T-cell (primary cell): ENCODE measurements around the gene HAUS7. TPM values are rescaled to one million over a fixed set of nuclear protein-coding genes. Genes with fewer than 3 reads are reported as not detected.

ENCODE experiments used
- ATAC-seq, 4 experiments: fragments of 200-7000 bp in 3 of 4; fragments of 150-1000 bp in 1 of 4; cut with Tn5 transposase; replicated peaks in 1 of 4; 1 replicate in 3 of 4; 2 replicates in 1 of 4; pipeline ENCODE4 v1.10.0; 2021; ENCODE audit warnings: moderate library complexity in 3 of 4, mild to moderate bottlenecking in 2 of 4, moderate number of reproducible peaks in 1 of 4
- CTCF ChIA-PET, 2 donors: fragments of 300-600 bp; sonication (Branson Sonifier 250); formaldehyde crosslinking; loops; one replicate each; lab custom pipeline; 2022; ENCODE audit warnings: antibody characterized with exemption in 2 of 2; lab: Charles Lee
- POLR2A ChIA-PET, 2 donors: fragments of 300-600 bp; sonication (Branson Sonifier 250); formaldehyde crosslinking; loops; one replicate each; lab custom pipeline; 2022; ENCODE audit warnings: antibody characterized with exemption in 2 of 2; lab: Charles Lee
- DNase-seq, 35 experiments: peaks; one replicate each; pipeline versions ENCODE4 v3.0.0 to v3.0.0-alpha.2; 2013 to 2023
- H3K27ac ChIP-seq: one replicate; pipeline ENCODE4 v1.5.1; 2013; ENCODE audit warnings: low read length
- H3K27me3 ChIP-seq, 2 experiments: replicated peaks in 1 of 2; 1 replicate in 1 of 2; 2 replicates in 1 of 2; pipeline versions ENCODE4 v1.6.1 to v1.7.0; 2013; ENCODE audit warnings: low read length in 1 of 2, mixed read lengths in 1 of 2; ENCODE audit not compliant: control insufficient read depth in 2 of 2, insufficient read depth in 2 of 2; ENCODE audit errors: extremely low read depth in 1 of 2
- H3K36me3 ChIP-seq, 2 donors: 1 replicate in 1 of 2; 2 replicates in 1 of 2; pipeline versions ENCODE4 v1.6.1 to v1.7.0; 2013; ENCODE audit warnings: low read length in 1 of 2; ENCODE audit not compliant: control insufficient read depth in 2 of 2, insufficient read depth in 1 of 2; ENCODE audit errors: extremely low read depth in 1 of 2
- H3K4me1 ChIP-seq, 2 experiments: 1 replicate in 1 of 2; 2 replicates in 1 of 2; pipeline versions ENCODE4 v1.6.1 to v1.7.0; 2013; ENCODE audit warnings: low read length in 2 of 2, mixed read lengths in 1 of 2; ENCODE audit not compliant: insufficient read depth in 2 of 2, control insufficient read depth in 1 of 2; ENCODE audit errors: extremely low read depth in 1 of 2
- H3K4me3 ChIP-seq, 2 donors: 1 replicate in 1 of 2; 2 replicates in 1 of 2; pipeline versions ENCODE4 v1.5.1 to v1.7.0; 2013; ENCODE audit warnings: mild to moderate bottlenecking in 2 of 2, low read length in 1 of 2, moderate library complexity in 1 of 2; ENCODE audit not compliant: control insufficient read depth in 1 of 2; ENCODE audit errors: extremely low read depth in 1 of 2
- H3K9me3 ChIP-seq: 2 replicates; pipeline ENCODE4 v1.7.0; 2013
- H3K27ac Mint-ChIP-seq, 2 donors: one replicate each; pipeline ENCODE4 v1.8.0; 2020 to 2021; ENCODE audit warnings: mild to moderate bottlenecking in 2 of 2, mixed read lengths in 2 of 2
- H3K27me3 Mint-ChIP-seq, 2 donors: one replicate each; pipeline ENCODE4 v1.8.0; 2021 to 2022; ENCODE audit warnings: mixed read lengths in 2 of 2
- H3K36me3 Mint-ChIP-seq: one replicate; pipeline ENCODE4 v1.8.0; 2021; ENCODE audit warnings: mixed read lengths
- H3K4me1 Mint-ChIP-seq, 3 donors: one replicate each; pipeline ENCODE4 v1.8.0; 2020 to 2022; ENCODE audit warnings: mixed read lengths in 3 of 3, mild to moderate bottlenecking in 1 of 3
- H3K4me3 Mint-ChIP-seq, 3 donors: one replicate each; pipeline ENCODE4 v1.8.0; 2020 to 2022; ENCODE audit warnings: mild to moderate bottlenecking in 3 of 3, mixed read lengths in 3 of 3, moderate library complexity in 3 of 3
- H3K9me3 Mint-ChIP-seq, 3 donors: one replicate each; pipeline ENCODE4 v1.8.0; 2020 to 2022; ENCODE audit warnings: mixed read lengths in 3 of 3
- WGBS: methylation state at CpG from one replicate; pipeline ENCODE4 v1.1.5; 2013; ENCODE audit warnings: missing lambda C conversion rate; ENCODE audit not compliant: insufficient coverage; 5-methylcytosine and 5-hydroxymethylcytosine counted together
- total RNA-seq, 35 experiments: library from RNA in 6 of 35; stranded (reverse) in 6 of 35; fragments of 120-200 nt in 1 of 35; gene quantifications; one replicate each; pipeline versions ENCODE4 v1.2.1 to v1.2.4 and lab custom pipeline; 2013 to 2026

The HAUS7 gene
- total RNA-seq, 5 donors from 2014 or later (not counting 1 experiment from before 2014, with no cell fraction given), result 30.7 to 58.4 (median 48.6) TPM

DNA sequence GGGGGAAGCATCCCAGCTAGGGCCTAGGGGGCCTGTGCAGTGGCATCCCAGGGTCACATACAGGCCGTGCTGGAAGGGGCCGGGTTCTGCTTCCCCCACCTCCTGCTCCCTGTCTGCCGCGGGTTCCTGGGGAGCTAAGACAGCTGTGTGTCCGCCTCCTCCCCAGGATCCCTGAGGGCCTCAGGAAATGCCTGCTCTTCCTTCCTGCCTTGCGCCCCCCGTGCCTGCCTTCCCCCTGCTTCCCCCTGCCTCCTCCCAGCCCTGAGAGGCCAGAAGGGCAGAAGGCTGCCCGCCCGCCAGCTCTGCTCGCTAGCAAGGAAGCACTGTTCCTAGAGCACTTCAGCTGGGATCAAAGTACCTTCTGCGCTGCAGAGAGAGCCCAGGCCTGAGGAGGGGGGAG is 21.5 kb upstream of the HAUS7 start:
- Histone ChIP-seq H3K27me3 (peaks cover 0 to 16% of the 10 kb centered on the region in 2 experiments), H3K4me1 (peaks cover 0 to 3% of the 10 kb centered on the region in 2 experiments), H3K4me3 (no peak overlapping the region), H3K36me3 (no peaks in the 10 kb centered on the region), H3K9me3 (no peaks in the 10 kb centered on the region), H3K27ac (no peak overlapping the region)
- Mint-ChIP-seq H3K4me1 (no peaks in the 10 kb centered on the region), H3K36me3 (no peaks in the 10 kb centered on the region), H3K9me3 (no peaks in the 10 kb centered on the region), H3K4me3 (no peak overlapping the region), H3K27ac (no peak overlapping the region), H3K27me3 (peaks cover 2 to 4% of the 10 kb centered on the region in 2 donors)
- ATAC-seq (no peak), DNase-seq (no peak)
- 29% methylated on average over 6 of the region's 11 CpGs for WGBS
- POLR2A ChIA-PET, result no interaction called here
- CTCF ChIA-PET, result no interaction called here

- Histone ChIP-seq H3K27me3 (peaks cover 0 to 14% of the 10 kb centered on the region in 2 experiments), H3K4me1 (peaks cover 0 to 3% of the 10 kb centered on the region in 2 experiments), H3K27ac (no peak overlapping the region), H3K4me3 (no peak overlapping the region), H3K36me3 (no peaks in the 10 kb centered on the region), H3K9me3 (no peaks in the 10 kb centered on the region)
- DNase-seq (no peak), ATAC-seq (no peak)
- H3K36me3 Mint-ChIP-seq, result no peaks in the 10 kb centered on the region
- 76% methylated on average over 2 of the region's 10 CpGs for WGBS
- ChIA-PET CTCF (no interaction called here), POLR2A (no interaction called here)
- H3K4me1 Mint-ChIP-seq, result no peaks in the 10 kb centered on the region
- H3K4me3 Mint-ChIP-seq, result no peak overlapping the region
- H3K9me3 Mint-ChIP-seq, result no peaks in the 10 kb centered on the region
- no peak overlapping the region for H3K27ac Mint-ChIP-seq
- H3K27me3 Mint-ChIP-seq, result peaks cover 2 to 4% of the 10 kb centered on the region in 2 donors
Observed at GRCh38 chrX:153491351-153491914, 21.1 kb upstream of the HAUS7 start.

GRCh38 chrX:153490217-153490930 is 20.0 kb upstream of the HAUS7 start:
- Histone ChIP-seq H3K36me3 (no peaks in the 10 kb centered on the region), H3K4me3 (no peak overlapping the region), H3K27me3 (peaks cover 0 to 5% of the 10 kb centered on the region in 2 experiments), H3K4me1 (peaks cover 0 to 3% of the 10 kb centered on the region in 2 experiments), H3K9me3 (no peaks in the 10 kb centered on the region), H3K27ac (no peak overlapping the region)
- no peak for DNase-seq
- H3K27me3 Mint-ChIP-seq, result peaks cover 2 to 3% of the 10 kb centered on the region in 2 donors
- ATAC-seq, result no peak
- 82% methylated on average over 5 of the region's 20 CpGs for WGBS
- H3K36me3 Mint-ChIP-seq, result no peaks in the 10 kb centered on the region
- no peak overlapping the region for H3K27ac Mint-ChIP-seq
- H3K4me1 Mint-ChIP-seq, result no peaks in the 10 kb centered on the region
- ChIA-PET CTCF (no interaction called here), POLR2A (no interaction called here)
- H3K9me3 Mint-ChIP-seq, result no peaks in the 10 kb centered on the region
- no peak overlapping the region for H3K4me3 Mint-ChIP-seq

DNA sequence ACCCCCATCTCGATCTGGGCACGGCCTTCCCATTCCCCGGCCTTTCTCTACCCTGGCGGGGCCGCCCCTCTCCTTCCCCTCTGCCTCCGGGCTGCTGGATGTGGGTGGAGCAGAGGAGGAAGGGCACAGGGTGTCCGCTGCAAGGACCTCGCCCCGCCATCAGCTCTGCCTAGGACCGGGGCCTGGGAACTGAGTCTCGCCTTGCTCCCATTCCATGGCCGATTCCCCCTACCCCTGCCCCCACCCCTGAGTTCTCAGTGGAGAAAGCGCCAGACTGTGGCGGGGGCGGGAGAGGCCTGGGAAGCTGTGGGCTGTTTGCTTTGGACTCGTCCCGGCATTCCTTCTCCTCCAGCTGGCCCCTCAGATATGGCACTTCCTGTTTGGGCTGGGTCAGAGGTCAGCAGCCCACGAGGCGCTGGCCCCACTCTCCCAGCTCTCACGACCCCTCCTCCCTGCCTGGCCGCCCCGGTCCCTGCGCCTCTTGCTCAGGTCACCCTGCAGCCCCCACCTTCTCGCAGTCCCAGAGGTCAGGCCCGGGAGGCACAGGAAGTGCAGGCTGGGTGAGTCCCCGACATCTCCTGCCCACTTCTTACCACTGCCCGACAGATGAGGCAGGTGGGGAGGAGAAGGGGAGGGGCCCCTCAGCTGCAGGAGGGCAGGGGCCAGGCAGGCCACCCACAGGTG is 18.0 kb upstream of the HAUS7 start:
- ChIA-PET CTCF (no interaction called here), POLR2A (no interaction called here)
- Mint-ChIP-seq H3K9me3 (no peaks in the 10 kb centered on the region), H3K4me1 (no peaks in the 10 kb centered on the region), H3K27ac (no peak overlapping the region), H3K4me3 (no peak overlapping the region), H3K27me3 (no peaks in the 10 kb centered on the region), H3K36me3 (no peaks in the 10 kb centered on the region)
- no peaks in the 10 kb centered on the region for H3K36me3 ChIP-seq
- ATAC-seq, result no peak
- no CpG with 5 or more reads among the region's 27 CpGs for WGBS
- no peak overlapping the region for H3K4me3 ChIP-seq
- no peak overlapping the region for H3K27ac ChIP-seq
- H3K4me1 ChIP-seq, result no peaks in the 10 kb centered on the region
- DNase-seq, result no peak
- no peaks in the 10 kb centered on the region for H3K9me3 ChIP-seq
- no peaks in the 10 kb centered on the region for H3K27me3 ChIP-seq

DNA sequence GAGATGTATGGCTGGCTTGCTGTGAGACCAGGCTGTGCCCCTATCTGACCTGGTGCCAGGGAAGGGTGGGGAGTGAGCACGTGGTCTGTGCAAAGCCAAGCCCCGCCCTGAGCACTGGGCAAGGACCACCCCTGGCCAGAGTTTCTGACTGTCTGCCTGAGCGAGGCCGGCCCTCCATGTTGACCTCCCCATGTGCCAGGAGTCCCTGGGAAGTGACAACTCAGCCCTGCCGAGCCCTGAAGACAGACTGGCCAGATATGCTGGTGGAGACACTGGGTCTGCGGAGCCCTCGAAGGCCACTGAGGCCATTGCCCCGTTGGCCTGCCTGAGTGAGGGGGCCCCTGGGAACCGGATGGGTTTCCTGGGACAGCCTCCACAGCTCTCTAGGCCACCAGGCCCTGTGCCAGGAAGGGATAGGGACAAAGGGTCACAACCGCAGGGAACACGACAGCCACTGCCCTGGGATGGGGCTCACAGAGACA is 17.3 kb upstream of the HAUS7 start:
- no peaks in the 10 kb centered on the region for H3K4me1 Mint-ChIP-seq
- CTCF ChIA-PET, result no interaction called here
- Histone ChIP-seq H3K4me1 (no peaks in the 10 kb centered on the region), H3K36me3 (no peaks in the 10 kb centered on the region), H3K4me3 (no peak overlapping the region), H3K9me3 (no peaks in the 10 kb centered on the region), H3K27me3 (no peaks in the 10 kb centered on the region), H3K27ac (no peak overlapping the region)
- H3K9me3 Mint-ChIP-seq, result no peaks in the 10 kb centered on the region
- WGBS, result 81% methylated on average over 11 of the region's 11 CpGs
- H3K4me3 Mint-ChIP-seq, result no peak overlapping the region
- POLR2A ChIA-PET, result no interaction called here
- no peaks in the 10 kb centered on the region for H3K36me3 Mint-ChIP-seq
- DNase-seq (no peak), ATAC-seq (no peak)
- H3K27ac Mint-ChIP-seq, result no peak overlapping the region
- H3K27me3 Mint-ChIP-seq, result no peaks in the 10 kb centered on the region

- H3K4me3 ChIP-seq, result no peak overlapping the region
- H3K4me1 ChIP-seq, result no peaks in the 10 kb centered on the region
- H3K36me3 Mint-ChIP-seq, result no peaks in the 10 kb centered on the region
- H3K27me3 Mint-ChIP-seq, result no peaks in the 10 kb centered on the region
- DNase-seq, result no peak
- H3K36me3 ChIP-seq, result no peaks in the 10 kb centered on the region
- H3K27me3 ChIP-seq, result no peaks in the 10 kb centered on the region
- H3K9me3 ChIP-seq, result no peaks in the 10 kb centered on the region
- H3K27ac Mint-ChIP-seq, result no peak overlapping the region
- WGBS, result 93% methylated on average over 3 of the region's 10 CpGs
- no peak for ATAC-seq
- ChIA-PET POLR2A (no interaction called here), CTCF (no interaction called here)
- H3K9me3 Mint-ChIP-seq, result no peaks in the 10 kb centered on the region
- no peaks in the 10 kb centered on the region for H3K4me1 Mint-ChIP-seq
- H3K27ac ChIP-seq, result no peak overlapping the region
- no peak overlapping the region for H3K4me3 Mint-ChIP-seq
Observed at GRCh38 chrX:153486171-153486570, 15.8 kb upstream of the HAUS7 start.
